K562 (cell line): Measurements from ENCODE around the gene TRMT112. TPM values are rescaled to one million over a fixed set of nuclear protein-coding genes. Genes with fewer than 3 reads are reported as not detected.

Experiments
- ARHGAP35 ChIP-seq: fragments of 450-650 bp; IDR thresholded peaks from 2 replicates; pipeline ENCODE4 v1.6.1; 2018; ENCODE audit not compliant: partially characterized antibody
- CAMTA2 ChIP-seq: fragments of 250-450 bp; sonication (Bioruptor Pico); conservative IDR thresholded peaks from 2 replicates; pipeline ENCODE4 v1.5.1; 2022
- DMBX1 ChIP-seq: fragments of 250-450 bp; sonication (Bioruptor Pico); IDR thresholded peaks from 2 replicates; pipeline ENCODE4 v1.8.0; 2022; ENCODE audit warnings: inconsistent platforms, mild to moderate bottlenecking, moderate library complexity, borderline replicate concordance
- DPF2 ChIP-seq: fragments of 450-650 bp; IDR thresholded peaks from 2 replicates; pipeline ENCODE4 v1.6.1; 2016
- EZH2 ChIP-seq: IDR thresholded peaks from 2 replicates; pipeline ENCODE4 v1.6.1; 2012; ENCODE audit warnings: low read depth, mild to moderate bottlenecking, inconsistent platforms, low read length, borderline replicate concordance
- MTA3 ChIP-seq: fragments of 450-650 bp; formaldehyde crosslinking; IDR thresholded peaks from 2 replicates; pipeline ENCODE4 v1.6.1; 2017; ENCODE audit warnings: mild to moderate bottlenecking, borderline replicate concordance
- RFX5 ChIP-seq: IDR thresholded peaks from 2 replicates; pipeline ENCODE4 v1.6.1; 2011; ENCODE audit warnings: low read depth, mild to moderate bottlenecking, improper control_type of control experiment, low read length
- SETDB1 ChIP-seq: IDR thresholded peaks from one replicate; pipeline ENCODE4 v1.6.1; 2012; ENCODE audit warnings: low read length, control low read depth, inconsistent platforms
- TBL1XR1 ChIP-seq, 2 experiments: IDR thresholded peaks; 2 replicates each; pipeline ENCODE4 v1.6.1; 2012; ENCODE audit warnings: improper control_type of control experiment in 2 of 2, low read length in 2 of 2, mild to moderate bottlenecking in 1 of 2
- ZNF347 ChIP-seq: fragments of 450-650 bp; formaldehyde crosslinking; IDR thresholded peaks from 2 replicates; pipeline ENCODE4 v1.4.0; 2020; ENCODE audit warnings: low read depth, mild to moderate bottlenecking, moderate library complexity
- polyA plus RNA-seq, 8 experiments: library from polyadenylated mRNA; depleted of rRNA in 4 of 8; stranded (reverse) in 5 of 8; unstranded in 3 of 8; fragments of >200 nt; fragmentation: Nextera tagmentation in 2 of 8; fragmentation: Illumina TruSeq in 1 of 8; extraction: Ambion mirVana in 2 of 8; extraction: Trizol in 1 of 8; gene quantifications; 2 replicates each; pipeline versions ENCODE4 v1.2.1 to v1.2.3, GENCODE V29; 2011 to 2014; ENCODE audit warnings: inconsistent platforms in 1 of 8, missing spikeins in 1 of 8
- total RNA-seq, 7 experiments: library from RNA; depleted of rRNA in 6 of 7; stranded (reverse); fragments of >200 nt in 6 of 7; fragmentation: Illumina TruSeq in 2 of 7; extraction: Trizol in 2 of 7; gene quantifications; 2 replicates each; pipeline versions ENCODE4 v1.2.1 to v1.2.3, GENCODE V29; 2011 to 2021; ENCODE audit warnings: low replicate concordance in 1 of 7
- TF ChIP-seq, protein P1 (sequence below): sonication (generic); formaldehyde crosslinking; IDR thresholded peaks from 2 replicates; pipeline ENCODE4 v1.8.1; 2022; ENCODE audit warnings: missing genetic modification reagents
- TF ChIP-seq, protein P2 (sequence below): fragments of 450-650 bp; formaldehyde crosslinking; IDR thresholded peaks from 2 replicates; pipeline ENCODE4 v1.4.0; 2022; ENCODE audit warnings: missing genetic modification characterization
- TF ChIP-seq, protein P3 (sequence below): fragments of 450-650 bp; IDR thresholded peaks from 2 replicates; pipeline ENCODE4 v1.6.1; 2016; ENCODE audit warnings: mild to moderate bottlenecking
- TF ChIP-seq, protein P4 (sequence below): fragments of 250-450 bp; sonication (Bioruptor Pico); IDR thresholded peaks from 2 replicates; pipeline ENCODE4 v1.5.1; 2021; ENCODE audit warnings: mild to moderate bottlenecking
- TF ChIP-seq, protein P5 (sequence below), 3 experiments: IDR thresholded peaks in 2 of 3; conservative IDR thresholded peaks in 1 of 3; 2 replicates each; pipeline ENCODE4 v1.5.1; 2011 to 2012; ENCODE audit warnings: low read length in 3 of 3, mild to moderate bottlenecking in 3 of 3, control low read depth in 2 of 3, improper control_type of control experiment in 1 of 3, inconsistent platforms in 1 of 3, low read depth in 1 of 3, mixed read lengths in 1 of 3, moderate library complexity in 1 of 3; ENCODE audit not compliant: insufficient read depth in 2 of 3
- TF ChIP-seq, protein P6 (sequence below): fragments of 250-450 bp; sonication (Bioruptor Pico); IDR thresholded peaks from 2 replicates; pipeline ENCODE4 v1.5.0; 2021
- TF ChIP-seq, protein P7 (sequence below): sonication (generic); formaldehyde crosslinking; IDR thresholded peaks from 2 replicates; pipeline ENCODE4 v1.8.0; 2022; ENCODE audit warnings: mild to moderate bottlenecking, missing genetic modification reagents

Gene TRMT112
- total and polyA plus RNA-seq, 9 of the 15 experiments (the other 6 are each of a cell fraction or from before 2014, with no cell fraction given) = 162 to 444 (median 300) TPM

DNA sequence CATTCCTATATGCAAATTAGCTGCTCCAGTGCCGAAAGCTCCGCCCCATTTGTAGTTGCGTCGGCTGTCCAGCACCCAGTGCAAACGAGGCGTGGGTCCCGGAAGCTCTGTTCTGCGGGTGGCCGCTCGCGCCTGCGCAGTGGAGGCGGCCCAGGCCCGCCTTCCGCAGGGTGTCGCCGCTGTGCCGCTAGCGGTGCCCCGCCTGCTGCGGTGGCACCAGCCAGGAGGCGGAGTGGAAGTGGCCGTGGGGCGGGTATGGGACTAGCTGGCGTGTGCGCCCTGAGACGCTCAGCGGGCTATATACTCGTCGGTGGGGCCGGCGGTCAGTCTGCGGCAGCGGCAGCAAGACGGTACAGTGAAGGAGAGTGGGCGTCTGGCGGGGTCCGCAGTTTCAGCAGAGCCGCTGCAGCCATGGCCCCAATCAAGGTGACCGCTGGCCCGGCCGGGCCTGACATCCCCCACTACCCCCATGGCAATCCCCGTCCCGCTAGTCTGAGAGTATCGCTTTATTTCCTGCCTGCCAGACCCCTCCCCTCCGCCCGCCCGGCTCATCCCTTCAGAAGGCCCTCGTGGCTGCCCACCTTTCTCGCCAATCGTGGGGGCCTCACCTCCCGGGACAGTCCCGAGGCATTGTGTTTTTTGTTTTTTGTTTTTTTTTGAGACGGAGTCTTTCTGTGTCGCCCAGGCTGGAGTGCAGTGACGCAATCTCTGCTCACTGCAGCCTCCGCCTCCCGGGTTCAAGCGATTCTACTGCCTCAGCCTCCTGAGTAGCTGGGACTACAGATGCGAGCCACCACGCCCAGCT is 804 bp upstream of the TRMT112 start, which contains the start of gene PRDX5 (continued):
- TF ChIP-seq, protein P1, sequence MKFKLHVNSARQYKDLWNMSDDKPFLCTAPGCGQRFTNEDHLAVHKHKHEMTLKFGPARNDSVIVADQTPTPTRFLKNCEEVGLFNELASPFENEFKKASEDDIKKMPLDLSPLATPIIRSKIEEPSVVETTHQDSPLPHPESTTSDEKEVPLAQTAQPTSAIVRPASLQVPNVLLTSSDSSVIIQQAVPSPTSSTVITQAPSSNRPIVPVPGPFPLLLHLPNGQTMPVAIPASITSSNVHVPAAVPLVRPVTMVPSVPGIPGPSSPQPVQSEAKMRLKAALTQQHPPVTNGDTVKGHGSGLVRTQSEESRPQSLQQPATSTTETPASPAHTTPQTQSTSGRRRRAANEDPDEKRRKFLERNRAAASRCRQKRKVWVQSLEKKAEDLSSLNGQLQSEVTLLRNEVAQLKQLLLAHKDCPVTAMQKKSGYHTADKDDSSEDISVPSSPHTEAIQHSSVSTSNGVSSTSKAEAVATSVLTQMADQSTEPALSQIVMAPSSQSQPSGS (CRISPR knock-in tag) = no peak
- no peak for TF ChIP-seq EZH2
- TF ChIP-seq RFX5 = peak; percentile 45; the same call in 1 of the 2 replicates
- peak; percentile 84 for TF ChIP-seq MTA3
- TF ChIP-seq DPF2 = 0 out of 2 replicates have a peak, but pooled peaks have one; percentile 63
- TF ChIP-seq CAMTA2 = no peak
- TF ChIP-seq, protein P2, sequence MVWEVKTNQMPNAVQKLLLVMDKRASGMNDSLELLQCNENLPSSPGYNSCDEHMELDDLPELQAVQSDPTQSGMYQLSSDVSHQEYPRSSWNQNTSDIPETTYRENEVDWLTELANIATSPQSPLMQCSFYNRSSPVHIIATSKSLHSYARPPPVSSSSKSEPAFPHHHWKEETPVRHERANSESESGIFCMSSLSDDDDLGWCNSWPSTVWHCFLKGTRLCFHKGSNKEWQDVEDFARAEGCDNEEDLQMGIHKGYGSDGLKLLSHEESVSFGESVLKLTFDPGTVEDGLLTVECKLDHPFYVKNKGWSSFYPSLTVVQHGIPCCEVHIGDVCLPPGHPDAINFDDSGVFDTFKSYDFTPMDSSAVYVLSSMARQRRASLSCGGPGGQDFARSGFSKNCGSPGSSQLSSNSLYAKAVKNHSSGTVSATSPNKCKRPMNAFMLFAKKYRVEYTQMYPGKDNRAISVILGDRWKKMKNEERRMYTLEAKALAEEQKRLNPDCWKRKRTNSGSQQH (CRISPR knock-in tag) = no peak
- TF ChIP-seq, protein P3, sequence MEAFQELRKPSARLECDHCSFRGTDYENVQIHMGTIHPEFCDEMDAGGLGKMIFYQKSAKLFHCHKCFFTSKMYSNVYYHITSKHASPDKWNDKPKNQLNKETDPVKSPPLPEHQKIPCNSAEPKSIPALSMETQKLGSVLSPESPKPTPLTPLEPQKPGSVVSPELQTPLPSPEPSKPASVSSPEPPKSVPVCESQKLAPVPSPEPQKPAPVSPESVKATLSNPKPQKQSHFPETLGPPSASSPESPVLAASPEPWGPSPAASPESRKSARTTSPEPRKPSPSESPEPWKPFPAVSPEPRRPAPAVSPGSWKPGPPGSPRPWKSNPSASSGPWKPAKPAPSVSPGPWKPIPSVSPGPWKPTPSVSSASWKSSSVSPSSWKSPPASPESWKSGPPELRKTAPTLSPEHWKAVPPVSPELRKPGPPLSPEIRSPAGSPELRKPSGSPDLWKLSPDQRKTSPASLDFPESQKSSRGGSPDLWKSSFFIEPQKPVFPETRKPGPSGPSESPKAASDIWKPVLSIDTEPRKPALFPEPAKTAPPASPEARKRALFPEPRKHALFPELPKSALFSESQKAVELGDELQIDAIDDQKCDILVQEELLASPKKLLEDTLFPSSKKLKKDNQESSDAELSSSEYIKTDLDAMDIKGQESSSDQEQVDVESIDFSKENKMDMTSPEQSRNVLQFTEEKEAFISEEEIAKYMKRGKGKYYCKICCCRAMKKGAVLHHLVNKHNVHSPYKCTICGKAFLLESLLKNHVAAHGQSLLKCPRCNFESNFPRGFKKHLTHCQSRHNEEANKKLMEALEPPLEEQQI = no peak
- TF ChIP-seq, protein P4, sequence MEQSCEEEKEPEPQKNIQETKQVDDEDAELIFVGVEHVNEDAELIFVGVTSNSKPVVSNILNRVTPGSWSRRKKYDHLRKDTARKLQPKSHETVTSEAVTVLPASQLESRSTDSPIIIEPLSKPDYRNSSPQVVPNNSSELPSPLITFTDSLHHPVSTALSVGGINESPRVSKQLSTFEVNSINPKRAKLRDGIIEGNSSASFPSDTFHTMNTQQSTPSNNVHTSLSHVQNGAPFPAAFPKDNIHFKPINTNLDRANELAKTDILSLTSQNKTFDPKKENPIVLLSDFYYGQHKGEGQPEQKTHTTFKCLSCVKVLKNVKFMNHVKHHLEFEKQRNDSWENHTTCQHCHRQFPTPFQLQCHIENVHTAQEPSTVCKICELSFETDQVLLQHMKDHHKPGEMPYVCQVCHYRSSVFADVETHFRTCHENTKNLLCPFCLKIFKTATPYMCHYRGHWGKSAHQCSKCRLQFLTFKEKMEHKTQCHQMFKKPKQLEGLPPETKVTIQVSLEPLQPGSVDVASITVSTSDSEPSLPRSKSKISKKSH (CRISPR knock-in tag) = no peak
- TF ChIP-seq, protein P5, sequence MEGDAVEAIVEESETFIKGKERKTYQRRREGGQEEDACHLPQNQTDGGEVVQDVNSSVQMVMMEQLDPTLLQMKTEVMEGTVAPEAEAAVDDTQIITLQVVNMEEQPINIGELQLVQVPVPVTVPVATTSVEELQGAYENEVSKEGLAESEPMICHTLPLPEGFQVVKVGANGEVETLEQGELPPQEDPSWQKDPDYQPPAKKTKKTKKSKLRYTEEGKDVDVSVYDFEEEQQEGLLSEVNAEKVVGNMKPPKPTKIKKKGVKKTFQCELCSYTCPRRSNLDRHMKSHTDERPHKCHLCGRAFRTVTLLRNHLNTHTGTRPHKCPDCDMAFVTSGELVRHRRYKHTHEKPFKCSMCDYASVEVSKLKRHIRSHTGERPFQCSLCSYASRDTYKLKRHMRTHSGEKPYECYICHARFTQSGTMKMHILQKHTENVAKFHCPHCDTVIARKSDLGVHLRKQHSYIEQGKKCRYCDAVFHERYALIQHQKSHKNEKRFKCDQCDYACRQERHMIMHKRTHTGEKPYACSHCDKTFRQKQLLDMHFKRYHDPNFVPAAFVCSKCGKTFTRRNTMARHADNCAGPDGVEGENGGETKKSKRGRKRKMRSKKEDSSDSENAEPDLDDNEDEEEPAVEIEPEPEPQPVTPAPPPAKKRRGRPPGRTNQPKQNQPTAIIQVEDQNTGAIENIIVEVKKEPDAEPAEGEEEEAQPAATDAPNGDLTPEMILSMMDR (IDR thresholded peaks at IDR 0.05 in 2 of 3, conservative IDR thresholded peaks at IDR 0.05 in 1 of 3; ENCODE audit: insufficient read depth in 2 of 3, low read depth in 1 of 3, low read length in 3 of 3) = peak; percentile 65 to 96 (median 94)
- TF ChIP-seq DMBX1 (CRISPR knock-in tag) = no peak
- no peak for TF ChIP-seq TBL1XR1 (IDR thresholded peaks at IDR 0.05; ENCODE audit: low read length in 2 of 2)
- TF ChIP-seq ARHGAP35 = peak; percentile 25
- TF ChIP-seq, protein P6, sequence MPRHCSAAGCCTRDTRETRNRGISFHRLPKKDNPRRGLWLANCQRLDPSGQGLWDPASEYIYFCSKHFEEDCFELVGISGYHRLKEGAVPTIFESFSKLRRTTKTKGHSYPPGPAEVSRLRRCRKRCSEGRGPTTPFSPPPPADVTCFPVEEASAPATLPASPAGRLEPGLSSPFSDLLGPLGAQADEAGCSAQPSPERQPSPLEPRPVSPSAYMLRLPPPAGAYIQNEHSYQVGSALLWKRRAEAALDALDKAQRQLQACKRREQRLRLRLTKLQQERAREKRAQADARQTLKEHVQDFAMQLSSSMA (CRISPR knock-in tag) = no peak
- TF ChIP-seq SETDB1 = no peak
- TF ChIP-seq, protein P7, sequence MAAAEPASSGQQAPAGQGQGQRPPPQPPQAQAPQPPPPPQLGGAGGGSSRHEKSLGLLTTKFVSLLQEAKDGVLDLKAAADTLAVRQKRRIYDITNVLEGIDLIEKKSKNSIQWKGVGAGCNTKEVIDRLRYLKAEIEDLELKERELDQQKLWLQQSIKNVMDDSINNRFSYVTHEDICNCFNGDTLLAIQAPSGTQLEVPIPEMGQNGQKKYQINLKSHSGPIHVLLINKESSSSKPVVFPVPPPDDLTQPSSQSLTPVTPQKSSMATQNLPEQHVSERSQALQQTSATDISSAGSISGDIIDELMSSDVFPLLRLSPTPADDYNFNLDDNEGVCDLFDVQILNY (CRISPR knock-in tag) = no peak
- TF ChIP-seq ZNF347 (CRISPR knock-in tag) = no peak
